Measurements from ENCODE around the gene C4BPB. TPM values are rescaled to one million over a fixed set of nuclear protein-coding genes. Genes with fewer than 3 reads are reported as not detected.
"Not testable (repeated sequence)": the region's sequence is repeated elsewhere in the genome, so short reads cannot be mapped to it uniquely, and the experiment has no call there.

C4BPB gene, protein sequence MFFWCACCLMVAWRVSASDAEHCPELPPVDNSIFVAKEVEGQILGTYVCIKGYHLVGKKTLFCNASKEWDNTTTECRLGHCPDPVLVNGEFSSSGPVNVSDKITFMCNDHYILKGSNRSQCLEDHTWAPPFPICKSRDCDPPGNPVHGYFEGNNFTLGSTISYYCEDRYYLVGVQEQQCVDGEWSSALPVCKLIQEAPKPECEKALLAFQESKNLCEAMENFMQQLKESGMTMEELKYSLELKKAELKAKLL
- not detected for total RNA-seq (ENCODE audit: unreplicated experiment)
- long read RNA-seq: 0 reads

DNA sequence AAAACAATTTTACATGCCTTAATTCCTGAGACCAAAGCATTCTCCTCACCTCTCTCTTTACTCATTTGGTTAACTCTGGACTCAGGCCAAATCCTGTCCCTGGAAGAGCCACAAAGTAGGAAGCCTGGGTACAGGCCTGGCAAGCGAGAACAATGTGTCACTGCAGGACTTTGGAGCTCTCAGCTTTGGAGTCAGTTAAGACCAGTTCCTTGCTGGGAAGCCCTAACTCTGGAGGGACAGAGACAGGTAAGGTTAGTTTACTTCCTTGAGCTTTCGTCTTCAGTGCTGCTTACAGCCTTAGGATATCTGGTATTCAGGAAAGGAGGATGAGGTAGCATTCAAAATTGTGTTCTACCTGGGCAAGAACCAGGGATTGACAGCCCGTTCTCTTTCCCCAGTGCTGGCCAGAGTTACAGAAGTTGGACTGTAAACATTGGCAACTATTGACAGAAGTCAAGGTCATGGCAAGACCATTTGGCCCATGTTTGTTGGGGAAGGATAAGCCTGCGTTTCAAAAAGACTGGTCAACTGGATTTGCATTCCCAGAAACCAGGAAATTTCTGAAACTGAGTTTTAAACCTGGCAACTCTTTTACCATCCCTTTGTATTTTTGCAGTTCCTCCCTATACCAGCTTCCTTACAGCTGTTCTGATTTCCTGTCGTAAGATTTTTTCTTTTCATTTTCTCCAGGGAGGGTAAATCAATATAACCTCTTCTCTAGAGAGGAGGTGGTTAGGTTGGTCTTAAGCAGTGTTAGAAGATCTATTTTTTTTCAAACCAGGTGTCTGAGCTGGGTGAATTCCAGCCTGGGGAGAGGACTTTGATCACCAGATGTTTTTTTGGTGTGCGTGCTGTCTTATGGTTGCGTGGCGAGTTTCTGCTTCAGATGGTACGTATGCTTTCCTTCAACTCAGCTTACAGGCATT is at the start of gene C4BPB:
Gene C4BPB (plus strand): TSS at position 160 of the 926 bp plus-strand sequence. CDS start 672 bp downstream, at position 832.
- no peak for DNase-seq
- no peaks in the 10 kb centered on the region for H3K36me3 Mint-ChIP-seq (ENCODE audit: unreplicated experiment)
- no peak within 1 kb of the TSS for H3K4me3 Mint-ChIP-seq (ENCODE audit: unreplicated experiment)
- no peaks in the 10 kb centered on the region for H3K9me3 Mint-ChIP-seq (ENCODE audit: unreplicated experiment)
- H3K27me3 Mint-ChIP-seq (ENCODE audit: unreplicated experiment): peaks cover 3% of the 10 kb centered on the region
- H3K27ac Mint-ChIP-seq (ENCODE audit: unreplicated experiment): no peak within 1 kb of the TSS
- TF ChIP-seq, protein P1, sequence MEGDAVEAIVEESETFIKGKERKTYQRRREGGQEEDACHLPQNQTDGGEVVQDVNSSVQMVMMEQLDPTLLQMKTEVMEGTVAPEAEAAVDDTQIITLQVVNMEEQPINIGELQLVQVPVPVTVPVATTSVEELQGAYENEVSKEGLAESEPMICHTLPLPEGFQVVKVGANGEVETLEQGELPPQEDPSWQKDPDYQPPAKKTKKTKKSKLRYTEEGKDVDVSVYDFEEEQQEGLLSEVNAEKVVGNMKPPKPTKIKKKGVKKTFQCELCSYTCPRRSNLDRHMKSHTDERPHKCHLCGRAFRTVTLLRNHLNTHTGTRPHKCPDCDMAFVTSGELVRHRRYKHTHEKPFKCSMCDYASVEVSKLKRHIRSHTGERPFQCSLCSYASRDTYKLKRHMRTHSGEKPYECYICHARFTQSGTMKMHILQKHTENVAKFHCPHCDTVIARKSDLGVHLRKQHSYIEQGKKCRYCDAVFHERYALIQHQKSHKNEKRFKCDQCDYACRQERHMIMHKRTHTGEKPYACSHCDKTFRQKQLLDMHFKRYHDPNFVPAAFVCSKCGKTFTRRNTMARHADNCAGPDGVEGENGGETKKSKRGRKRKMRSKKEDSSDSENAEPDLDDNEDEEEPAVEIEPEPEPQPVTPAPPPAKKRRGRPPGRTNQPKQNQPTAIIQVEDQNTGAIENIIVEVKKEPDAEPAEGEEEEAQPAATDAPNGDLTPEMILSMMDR (IDR thresholded peaks at IDR 0.05; ENCODE audit: partially characterized antibody, unreplicated experiment): no peak
- no peaks in the 10 kb centered on the region for H3K4me1 Mint-ChIP-seq (ENCODE audit: low read depth, unreplicated experiment)

DNA sequence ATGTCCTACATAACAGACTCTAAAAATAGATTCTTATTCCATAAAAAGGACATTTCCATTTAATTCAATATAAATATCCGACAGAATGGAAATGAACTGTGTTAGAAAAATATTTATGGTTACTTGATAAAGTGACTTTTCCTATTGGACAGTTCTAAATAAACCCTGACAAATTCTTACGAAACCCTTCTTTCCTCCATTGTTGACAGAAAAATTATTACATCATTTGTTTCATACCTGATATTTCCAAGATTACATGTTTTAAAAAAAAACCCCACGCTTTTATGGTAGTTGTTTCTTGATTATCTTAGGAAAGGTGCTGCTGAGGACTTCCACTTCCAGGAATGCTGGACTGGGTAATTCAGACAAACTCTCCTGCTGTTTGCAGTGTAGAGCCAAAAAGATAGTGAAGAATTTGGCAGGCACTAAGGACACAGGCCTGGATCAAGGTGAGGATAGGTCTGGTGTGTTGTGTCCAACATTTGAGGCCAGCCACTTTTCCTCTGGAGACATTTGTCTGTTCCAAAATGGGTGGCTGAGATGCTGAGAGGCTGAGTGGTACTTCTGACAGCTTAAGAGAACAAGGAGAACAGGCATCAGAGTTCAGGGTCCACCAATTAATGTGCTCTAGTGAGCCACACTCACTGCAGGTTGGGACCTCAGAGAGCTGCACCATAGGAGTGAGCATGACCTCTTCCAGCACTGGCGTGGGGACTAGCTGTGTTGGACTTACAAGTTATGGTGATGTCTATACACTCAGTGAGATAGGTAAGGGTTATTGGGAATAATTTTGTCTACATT is 49.1 kb upstream of the C4BPB start:
- no peak for DNase-seq
- no peak overlapping the region for H3K4me3 Mint-ChIP-seq (ENCODE audit: unreplicated experiment)
- H3K4me1 Mint-ChIP-seq (ENCODE audit: low read depth, unreplicated experiment): no peaks in the 10 kb centered on the region
- no peaks in the 10 kb centered on the region for H3K36me3 Mint-ChIP-seq (ENCODE audit: unreplicated experiment)
- no peaks in the 10 kb centered on the region for H3K27me3 Mint-ChIP-seq (ENCODE audit: unreplicated experiment)
- TF ChIP-seq, protein P1 (IDR thresholded peaks at IDR 0.05; ENCODE audit: partially characterized antibody, unreplicated experiment): no peak
- no peaks in the 10 kb centered on the region for H3K9me3 Mint-ChIP-seq (ENCODE audit: unreplicated experiment)
- H3K27ac Mint-ChIP-seq (ENCODE audit: unreplicated experiment): no peak overlapping the region

DNA sequence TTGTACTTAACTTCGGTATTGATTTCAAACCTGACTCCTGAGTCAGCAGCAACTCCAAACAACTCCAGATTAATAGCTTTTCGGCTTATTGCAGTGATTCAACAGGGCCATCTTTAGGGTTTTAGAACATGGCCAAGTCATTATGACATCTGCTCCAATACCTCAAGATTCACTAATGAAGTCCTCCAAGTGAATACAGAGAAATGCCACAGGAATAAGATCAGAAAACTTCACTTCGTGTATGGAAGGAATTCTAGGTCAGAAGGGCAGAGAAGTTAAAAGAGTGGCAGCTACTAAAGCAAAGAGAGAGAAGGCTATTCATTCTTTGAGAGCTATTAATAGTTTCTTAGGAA is 48.5 kb upstream of the C4BPB start:
- no peaks in the 10 kb centered on the region for H3K36me3 Mint-ChIP-seq (ENCODE audit: unreplicated experiment)
- H3K9me3 Mint-ChIP-seq (ENCODE audit: unreplicated experiment): no peaks in the 10 kb centered on the region
- no peaks in the 10 kb centered on the region for H3K4me1 Mint-ChIP-seq (ENCODE audit: low read depth, unreplicated experiment)
- no peak for DNase-seq
- no peak overlapping the region for H3K27ac Mint-ChIP-seq (ENCODE audit: unreplicated experiment)
- TF ChIP-seq, protein P1 (IDR thresholded peaks at IDR 0.05; ENCODE audit: partially characterized antibody, unreplicated experiment): no peak
- no peak overlapping the region for H3K4me3 Mint-ChIP-seq (ENCODE audit: unreplicated experiment)
- no peaks in the 10 kb centered on the region for H3K27me3 Mint-ChIP-seq (ENCODE audit: unreplicated experiment)

DNA sequence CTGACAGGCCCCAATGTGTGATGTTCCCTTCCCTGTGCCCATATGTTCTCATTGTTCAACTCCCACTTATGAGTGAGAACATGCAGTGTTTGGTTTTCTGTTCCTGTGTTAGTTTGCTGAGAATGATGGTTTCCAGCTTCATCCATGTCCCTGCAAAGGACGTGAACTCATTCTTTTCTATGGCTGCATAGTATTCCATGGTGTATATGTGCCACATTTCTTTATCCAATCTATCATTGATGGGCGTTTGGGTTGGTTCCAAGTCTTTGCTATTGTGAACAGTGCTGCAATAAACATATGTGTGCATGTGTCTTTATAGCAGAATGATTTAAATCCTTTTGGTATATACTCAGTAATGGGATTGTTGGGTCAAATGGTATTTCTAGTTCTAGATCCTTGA is 47.3 kb upstream of the C4BPB start:
- H3K27ac Mint-ChIP-seq (ENCODE audit: unreplicated experiment); H3K4me1 Mint-ChIP-seq (ENCODE audit: low read depth, unreplicated experiment); H3K36me3 Mint-ChIP-seq (ENCODE audit: unreplicated experiment); H3K9me3 Mint-ChIP-seq (ENCODE audit: unreplicated experiment); H3K4me3 Mint-ChIP-seq (ENCODE audit: unreplicated experiment); H3K27me3 Mint-ChIP-seq (ENCODE audit: unreplicated experiment); DNase-seq: not testable (repeated sequence)

DNA sequence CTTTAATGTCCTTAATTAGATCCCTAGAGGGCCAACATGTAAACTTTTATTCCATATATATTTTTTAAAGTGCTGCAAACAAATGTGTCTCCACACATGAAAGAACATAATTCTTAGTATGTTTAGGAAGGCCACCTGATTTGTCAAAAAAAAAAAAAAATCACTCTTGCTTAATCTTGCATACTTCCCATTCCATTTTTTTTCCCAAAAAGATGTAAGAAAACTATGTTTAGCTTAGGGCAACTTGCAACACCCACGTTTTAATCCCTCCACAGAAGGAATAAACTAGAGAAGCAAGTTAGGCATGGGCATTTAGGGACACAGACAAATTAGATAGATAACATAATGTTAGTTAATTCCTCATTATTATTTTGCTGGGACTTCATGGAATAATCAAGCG is 43.2 kb upstream of the C4BPB start:
- no peak for DNase-seq
- TF ChIP-seq, protein P1 (IDR thresholded peaks at IDR 0.05; ENCODE audit: partially characterized antibody, unreplicated experiment): no peak
- peaks cover 5% of the 10 kb centered on the region for H3K27me3 Mint-ChIP-seq (ENCODE audit: unreplicated experiment)
- no peaks in the 10 kb centered on the region for H3K36me3 Mint-ChIP-seq (ENCODE audit: unreplicated experiment)
- H3K27ac Mint-ChIP-seq (ENCODE audit: unreplicated experiment): no peak overlapping the region
- peaks cover 3% of the 10 kb centered on the region for H3K9me3 Mint-ChIP-seq (ENCODE audit: unreplicated experiment)
- peaks cover 3% of the 10 kb centered on the region for H3K4me1 Mint-ChIP-seq (ENCODE audit: low read depth, unreplicated experiment)
- H3K4me3 Mint-ChIP-seq (ENCODE audit: unreplicated experiment): no peak overlapping the region

All from glutamatergic neuron (in vitro differentiated cells).